Natural killer cell (primary cell): ENCODE results near the gene GRM7. TPM values are rescaled to one million over a fixed set of nuclear protein-coding genes. Genes with fewer than 3 reads are reported as not detected.

Experiments
- ATAC-seq, 3 donors: fragments of 150-1000 bp in 2 of 3; fragments of 200-7000 bp in 1 of 3; cut with Tn5 transposase; 1 replicate in 1 of 3; 2 replicates in 2 of 3; pipeline ENCODE4 v1.10.0; 2021; ENCODE audit warnings: mild to moderate bottlenecking in 2 of 3, moderate library complexity in 2 of 3
- DNase-seq, 2 donors: peaks; one replicate each; pipeline versions ENCODE4 v3.0.0 to v3.0.0-alpha.2; 2013 to 2021; ENCODE audit warnings: mixed read lengths in 1 of 2
- H3K27ac ChIP-seq: one replicate; pipeline ENCODE4 v1.5.1; 2013; ENCODE audit warnings: mild to moderate bottlenecking, low read length
- H3K27me3 ChIP-seq: one replicate; pipeline ENCODE4 v1.6.1; 2013; ENCODE audit warnings: low read length; ENCODE audit not compliant: control insufficient read depth, insufficient read depth
- H3K36me3 ChIP-seq: one replicate; pipeline ENCODE4 v1.6.1; 2013; ENCODE audit warnings: low read length; ENCODE audit not compliant: control insufficient read depth, insufficient read depth
- H3K4me1 ChIP-seq: one replicate; pipeline ENCODE4 v1.6.1; 2013; ENCODE audit warnings: low read length; ENCODE audit not compliant: control insufficient read depth, insufficient read depth
- H3K4me3 ChIP-seq: one replicate; pipeline ENCODE4 v1.5.1; 2013; ENCODE audit warnings: low read length
- H3K9me3 ChIP-seq: one replicate; pipeline ENCODE4 v1.6.1; 2013; ENCODE audit warnings: low read length; ENCODE audit not compliant: control insufficient read depth, insufficient read depth
- H3K27ac Mint-ChIP-seq, 2 donors: one replicate each; pipeline ENCODE4 v1.8.0; 2022; ENCODE audit warnings: mild to moderate bottlenecking in 2 of 2, mixed read lengths in 2 of 2, moderate library complexity in 1 of 2
- H3K27me3 Mint-ChIP-seq, 2 donors: one replicate each; pipeline ENCODE4 v1.8.0; 2022; ENCODE audit warnings: low read depth in 2 of 2, mixed read lengths in 2 of 2
- H3K36me3 Mint-ChIP-seq: one replicate; pipeline ENCODE4 v1.8.0; 2022; ENCODE audit warnings: mixed read lengths
- H3K4me1 Mint-ChIP-seq, 2 donors: one replicate each; pipeline ENCODE4 v1.8.0; 2022; ENCODE audit warnings: mixed read lengths in 2 of 2
- H3K4me3 Mint-ChIP-seq: one replicate; pipeline ENCODE4 v1.8.0; 2022; ENCODE audit warnings: mild to moderate bottlenecking, moderate library complexity, mixed read lengths
- H3K9me3 Mint-ChIP-seq, 2 donors: one replicate each; pipeline ENCODE4 v1.8.0; 2022; ENCODE audit warnings: mixed read lengths in 2 of 2
- CTCF ChIP-seq: fragments of 200-600 bp; IDR thresholded peaks from one replicate; pipeline ENCODE4 v1.8.0; 2022; ENCODE audit warnings: antibody characterized with exemption
- WGBS: methylation state at CpG from one replicate; pipeline ENCODE4 v1.1.7; 2013; ENCODE audit warnings: missing lambda C conversion rate; ENCODE audit not compliant: insufficient coverage; 5-methylcytosine and 5-hydroxymethylcytosine counted together
- intact Hi-C: fragments of 100-400 bp; cut with micrococcal nuclease; formaldehyde crosslinking; loops from one replicate; pipeline ENCODE4 v1.14.2; 2022
- total RNA-seq, 4 donors: library from RNA; stranded (reverse); fragments of 120-200 nt in 1 of 4; gene quantifications; one replicate each; pipeline versions ENCODE4 v1.2.3 to v1.2.4, GENCODE V29; 2013 to 2022

Gene GRM7
- total RNA-seq, 3 donors from 2014 or later (not counting 1 experiment from before 2014, with no cell fraction given): not detected

DNA sequence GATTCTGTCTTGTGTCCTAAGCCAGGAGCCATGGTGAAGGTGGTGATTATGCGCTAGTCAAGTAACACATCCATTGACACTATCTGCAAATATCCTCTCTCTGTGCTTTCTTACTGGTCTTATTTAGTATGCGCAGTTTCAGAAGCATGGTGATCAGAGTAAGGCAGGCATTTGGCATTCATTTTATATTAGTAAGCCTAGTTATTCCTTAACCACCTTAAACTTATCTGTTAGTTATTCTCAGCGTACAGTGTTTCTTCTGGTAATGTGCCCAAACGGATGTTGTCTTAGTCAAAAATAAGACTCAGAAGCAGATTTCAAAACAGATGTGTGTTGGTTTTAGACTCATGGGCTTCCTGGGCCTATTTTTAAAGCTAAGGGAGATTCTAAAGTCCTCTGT is 329.2 kb downstream of the GRM7 start:
- Mint-ChIP-seq H3K9me3 (peaks cover 0 to 3% of the 10 kb centered on the region in 2 donors), H3K36me3 (no peaks in the 10 kb centered on the region), H3K4me3 (no peak overlapping the region), H3K27me3 (peaks cover 0 to 6% of the 10 kb centered on the region in 2 donors), H3K27ac (no peak overlapping the region), H3K4me1 (no peaks in the 10 kb centered on the region)
- Histone ChIP-seq H3K9me3 (no peaks in the 10 kb centered on the region), H3K4me3 (no peak overlapping the region), H3K36me3 (no peaks in the 10 kb centered on the region), H3K4me1 (no peaks in the 10 kb centered on the region), H3K27ac (no peak overlapping the region), H3K27me3 (no peaks in the 10 kb centered on the region)
- 96% methylated on average over 3 of the region's 4 CpGs for WGBS
- TF ChIP-seq CTCF: no peak
- intact Hi-C loops: no loop called here
- no peak for DNase-seq
- no peak for ATAC-seq

GRCh38 chr3:7193269-7193668 is 332.4 kb downstream of the GRM7 start:
- H3K36me3 Mint-ChIP-seq: no peaks in the 10 kb centered on the region
- Histone ChIP-seq H3K36me3 (no peaks in the 10 kb centered on the region), H3K9me3 (no peaks in the 10 kb centered on the region), H3K27me3 (no peaks in the 10 kb centered on the region), H3K27ac (no peak overlapping the region), H3K4me1 (no peaks in the 10 kb centered on the region), H3K4me3 (no peak overlapping the region)
- intact Hi-C loops: no loop called here
- H3K27ac Mint-ChIP-seq: no peak overlapping the region
- H3K27me3 Mint-ChIP-seq: peaks cover 0 to 6% of the 10 kb centered on the region in 2 donors
- DNase-seq (no peak), ATAC-seq (no peak)
- H3K4me3 Mint-ChIP-seq: no peak overlapping the region
- H3K9me3 Mint-ChIP-seq: peaks cover 0 to 6% of the 10 kb centered on the region in 2 donors
- no peaks in the 10 kb centered on the region for H3K4me1 Mint-ChIP-seq
- TF ChIP-seq CTCF: no peak

GRCh38 chr3:7194071-7194835 is 333.3 kb downstream of the GRM7 start:
- Mint-ChIP-seq H3K9me3 (peaks cover 0 to 6% of the 10 kb centered on the region in 2 donors), H3K27me3 (peaks cover 0 to 6% of the 10 kb centered on the region in 2 donors), H3K4me1 (no peaks in the 10 kb centered on the region), H3K36me3 (no peaks in the 10 kb centered on the region), H3K27ac (no peak overlapping the region), H3K4me3 (no peak overlapping the region)
- no peak for DNase-seq
- intact Hi-C loops: no loop called here
- no peaks in the 10 kb centered on the region for H3K9me3 ChIP-seq
- H3K27me3 ChIP-seq: no peaks in the 10 kb centered on the region
- H3K4me1 ChIP-seq: no peaks in the 10 kb centered on the region
- no peak overlapping the region for H3K27ac ChIP-seq
- no peak overlapping the region for H3K4me3 ChIP-seq
- no peak for TF ChIP-seq CTCF
- WGBS: 84% methylated on average over 5 of the region's 6 CpGs
- no peak for ATAC-seq
- no peaks in the 10 kb centered on the region for H3K36me3 ChIP-seq

DNA sequence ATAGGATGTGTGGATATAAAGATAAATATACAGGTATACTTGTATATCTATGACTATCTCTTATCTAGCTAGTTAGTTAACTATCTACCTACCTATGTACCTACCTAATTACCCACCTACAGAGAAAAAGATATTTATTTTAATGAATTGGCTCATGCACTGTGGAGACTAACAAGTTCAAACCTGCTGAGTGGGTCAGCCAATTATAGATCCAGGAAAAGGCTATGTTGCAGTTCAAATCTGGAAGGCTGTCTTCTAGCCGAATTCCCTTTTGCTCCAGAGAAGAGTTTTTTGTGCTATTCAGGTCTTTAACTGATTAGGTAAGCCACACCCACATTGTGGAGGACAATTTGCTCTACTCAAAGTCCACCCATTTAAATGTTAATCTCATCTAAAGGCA is 335.0 kb downstream of the GRM7 start:
- Mint-ChIP-seq H3K4me3 (no peak overlapping the region), H3K27me3 (peaks cover 0 to 6% of the 10 kb centered on the region in 2 donors), H3K9me3 (peaks cover 0 to 6% of the 10 kb centered on the region in 2 donors), H3K4me1 (no peaks in the 10 kb centered on the region), H3K36me3 (no peaks in the 10 kb centered on the region), H3K27ac (no peak overlapping the region)
- Histone ChIP-seq H3K4me1 (no peaks in the 10 kb centered on the region), H3K4me3 (no peak overlapping the region), H3K27ac (no peak overlapping the region), H3K9me3 (no peaks in the 10 kb centered on the region), H3K27me3 (no peaks in the 10 kb centered on the region), H3K36me3 (no peaks in the 10 kb centered on the region)
- no peak for ATAC-seq
- WGBS: 63% methylated on average over 1 of the region's 1 CpG
- intact Hi-C loops: no loop called here
- no peak for TF ChIP-seq CTCF
- no peak for DNase-seq
